Measurements from ENCODE around the gene KRT73.

The KRT73 gene

DNA sequence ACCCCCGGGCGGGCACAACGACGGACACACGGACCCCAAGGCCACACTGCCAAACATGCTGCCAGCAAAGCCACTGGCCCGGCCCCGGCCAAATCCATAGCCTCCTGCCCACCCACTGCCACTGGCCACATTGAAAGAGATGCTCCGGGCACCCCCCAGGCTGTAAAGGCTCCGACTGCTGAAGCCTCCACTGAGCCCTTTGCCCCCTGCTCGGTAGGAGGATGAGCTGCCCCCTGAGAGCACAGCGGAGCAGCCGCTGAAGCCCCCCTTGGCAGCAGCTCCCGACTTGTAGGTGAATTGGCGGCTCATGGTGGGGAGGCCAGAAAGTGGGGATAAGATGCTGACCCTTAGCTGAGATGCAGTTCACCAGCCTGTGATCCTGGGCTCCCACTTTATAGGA is at the start of gene KRT73:
TSS of gene KRT73 (minus strand) at position 344 of the 400 bp plus-strand sequence. CDS start at position 309, 35 bp downstream.
- DNase-seq, result no peak

DNA sequence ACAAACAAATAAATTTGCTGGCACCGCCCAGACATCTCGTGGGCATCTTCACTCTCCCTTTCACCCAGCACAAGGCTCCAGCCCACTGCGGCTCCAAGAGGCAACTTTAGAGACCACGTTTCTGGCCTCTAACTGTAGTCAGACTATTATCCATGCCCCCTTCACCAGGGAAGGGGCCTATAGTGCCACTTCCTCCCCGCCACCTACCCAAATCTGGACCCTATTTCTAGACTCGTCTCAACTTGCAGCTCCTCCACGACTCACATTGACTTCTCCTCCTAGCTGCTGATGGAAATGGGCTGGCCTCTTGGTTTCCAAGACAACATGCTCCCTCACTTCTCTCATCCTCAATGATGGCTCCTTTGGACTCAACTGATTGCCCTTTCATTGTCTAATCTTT is 49.6 kb upstream of the KRT73 start:
- no peak for DNase-seq

DNA sequence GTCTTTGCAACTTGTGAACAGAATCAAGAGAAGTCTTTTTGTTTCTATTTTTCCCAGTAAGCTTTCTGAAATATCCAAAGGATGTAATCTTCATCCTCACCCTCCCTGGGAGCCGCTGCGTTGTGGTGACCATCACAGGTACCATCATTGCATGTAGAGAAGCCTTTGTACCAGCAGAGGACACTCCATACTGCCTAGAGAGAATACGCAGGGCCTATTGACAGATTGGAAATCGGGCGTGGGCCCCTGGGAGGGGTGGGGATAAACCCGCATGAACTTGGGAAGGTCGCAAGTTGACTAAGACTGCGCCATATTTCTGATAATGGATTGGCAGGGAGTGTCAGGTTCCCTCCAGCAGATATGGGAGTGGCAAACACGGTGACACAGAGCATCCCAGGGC is 49.1 kb upstream of the KRT73 start:
- DNase-seq, result no peak

- DNase-seq, result no peak
Measured at GRCh38 chr12:52666471-52666870, 48.1 kb upstream of the KRT73 start.

GRCh38 chr12:52663420-52663819 is 45.1 kb upstream of the KRT73 start:
- DNase-seq, result no peak

DNA sequence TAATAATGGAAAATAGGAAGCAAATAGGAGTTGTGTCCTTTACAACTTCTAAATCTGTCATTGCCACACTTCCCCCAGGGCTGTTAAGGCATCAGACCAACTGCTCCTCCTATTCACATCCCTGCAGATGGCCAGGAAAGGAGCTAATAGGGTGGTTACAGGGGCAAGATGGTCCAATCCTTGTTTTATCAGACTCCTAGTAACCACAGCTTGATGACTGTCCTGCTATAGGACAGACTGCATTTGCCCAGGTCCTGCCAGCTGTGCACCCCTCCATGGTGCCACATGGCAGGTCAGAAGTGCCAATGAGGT is 44.5 kb upstream of the KRT73 start:
- DNase-seq, result no peak

GRCh38 chr12:52662093-52662917 is 43.9 kb upstream of the KRT73 start:
- no peak for DNase-seq

DNA sequence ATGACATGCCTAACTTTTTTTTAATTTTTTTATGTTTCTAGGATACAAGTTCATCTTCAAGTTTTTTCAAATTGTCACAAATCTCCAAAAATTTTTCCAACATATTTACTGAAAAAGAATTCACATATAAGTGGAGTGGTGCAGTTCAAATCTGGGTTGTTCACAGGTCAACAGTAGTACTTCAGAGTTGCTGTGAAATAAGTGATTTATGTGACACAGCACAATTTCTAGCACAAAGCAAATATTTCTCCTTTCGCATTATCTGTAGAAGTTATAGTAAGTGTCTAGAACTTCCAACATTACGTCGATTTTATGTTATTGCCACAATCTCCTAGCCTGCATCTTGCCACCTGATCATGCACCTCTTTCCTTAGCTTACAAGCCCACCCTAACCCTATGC is 43.3 kb upstream of the KRT73 start:
- DNase-seq, result no peak

- no peak for DNase-seq
Measured at GRCh38 chr12:52660934-52661499, 42.7 kb upstream of the KRT73 start.

DNA sequence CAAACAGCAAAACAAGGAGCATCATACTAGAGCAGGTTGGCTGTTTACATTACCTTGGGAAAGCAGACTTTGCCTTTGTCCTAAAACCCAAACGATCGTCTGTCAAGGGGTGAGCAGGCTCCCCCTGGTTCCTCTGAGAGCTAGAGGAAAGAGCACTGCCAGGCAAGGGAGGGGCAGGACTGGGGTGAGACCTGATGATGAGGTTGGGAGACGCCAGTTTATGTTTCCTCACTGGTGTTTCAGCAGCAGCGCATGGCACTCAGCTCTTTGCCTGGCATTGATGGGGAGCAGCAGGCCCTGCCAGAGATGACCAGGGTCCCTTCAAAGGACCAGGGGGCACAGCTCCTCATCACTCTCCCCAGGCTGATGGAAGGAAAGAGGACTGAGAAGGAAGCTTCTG is 41.6 kb upstream of the KRT73 start:
- no peak for DNase-seq

- DNase-seq, result no peak
Measured at GRCh38 chr12:52659395-52659794, 41.0 kb upstream of the KRT73 start.

- no peak for DNase-seq
Measured at GRCh38 chr12:52658196-52658595, 39.8 kb upstream of the KRT73 start.

- DNase-seq, result no peak
Measured at GRCh38 chr12:52657250-52657902, 39.0 kb upstream of the KRT73 start.

DNA sequence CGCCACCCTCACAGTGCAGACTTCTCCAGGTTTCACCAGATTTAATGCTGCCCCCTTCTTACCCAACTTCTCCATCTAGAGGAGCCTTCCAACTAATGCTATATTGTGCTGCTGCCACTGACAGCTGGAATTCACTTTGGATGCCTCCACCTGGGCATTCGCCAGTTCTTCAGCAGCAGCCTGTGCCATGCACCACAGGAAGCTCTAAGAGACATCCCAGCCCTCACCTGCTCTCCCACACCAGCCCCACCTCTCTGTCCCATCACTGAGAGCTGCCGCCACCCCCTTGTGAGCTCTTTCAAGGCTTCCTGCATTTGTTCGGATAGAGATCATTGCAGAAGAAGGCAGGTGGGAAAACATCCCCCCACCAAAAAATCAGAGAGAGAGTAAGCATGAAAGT is 38.3 kb upstream of the KRT73 start:
- DNase-seq, result no peak

GRCh38 chr12:52655720-52656124 is 37.4 kb upstream of the KRT73 start:
- DNase-seq, result no peak

DNA sequence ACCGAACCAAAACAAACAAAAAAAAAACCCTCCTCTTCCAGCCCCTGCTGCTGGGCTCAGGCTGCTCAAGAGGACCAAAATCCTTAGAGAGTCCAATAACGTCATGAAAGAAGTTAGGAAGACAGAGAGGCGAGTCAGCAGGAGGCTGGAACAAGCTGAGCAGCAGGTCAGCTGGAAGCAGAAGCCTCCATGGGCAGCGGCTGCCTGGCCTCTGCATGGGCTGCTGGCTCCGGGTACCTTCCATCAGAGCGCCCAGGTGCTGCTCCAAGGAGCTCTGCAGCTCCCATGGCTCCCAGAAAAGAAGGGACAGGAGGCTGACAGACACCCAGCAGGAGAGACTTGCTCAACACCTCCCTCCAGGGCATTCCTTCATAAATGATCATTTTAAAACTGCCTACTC is 36.9 kb upstream of the KRT73 start:
- DNase-seq, result no peak

DNA sequence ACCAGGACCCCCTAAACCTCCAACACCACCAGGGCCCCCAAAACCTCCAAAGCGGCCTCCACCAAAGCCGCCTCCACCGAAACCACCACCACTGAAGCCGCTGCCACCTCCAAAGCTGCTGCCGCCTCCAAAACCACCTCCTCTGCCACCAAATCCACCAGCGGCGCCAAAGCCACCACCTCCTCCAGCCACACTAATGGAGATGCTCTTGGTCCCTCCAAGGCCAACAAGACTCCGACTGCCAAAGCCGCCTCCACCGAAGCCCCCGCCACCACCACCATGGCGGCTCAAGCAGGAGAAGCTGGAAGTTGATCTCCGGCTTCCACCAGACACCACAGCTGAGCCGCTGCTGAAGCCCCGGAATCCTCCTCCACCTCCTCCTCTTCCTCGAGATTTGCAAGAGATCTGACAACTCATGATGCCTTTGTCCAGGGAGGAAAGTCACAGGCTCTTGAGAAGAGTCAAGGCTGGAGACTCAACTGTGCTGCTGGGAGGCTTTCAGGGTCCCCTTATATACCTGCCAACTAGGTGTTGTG is 33.4 kb upstream of the KRT73 start, which contains the start of gene KRT2:
TSS of gene KRT2 (minus strand) at position 486 of the 536 bp plus-strand sequence. CDS start at position 417, 69 bp downstream.
- no peak for DNase-seq

GRCh38 chr12:52650520-52651081 is 32.2 kb upstream of the KRT73 start:
- DNase-seq, result no peak

DNA sequence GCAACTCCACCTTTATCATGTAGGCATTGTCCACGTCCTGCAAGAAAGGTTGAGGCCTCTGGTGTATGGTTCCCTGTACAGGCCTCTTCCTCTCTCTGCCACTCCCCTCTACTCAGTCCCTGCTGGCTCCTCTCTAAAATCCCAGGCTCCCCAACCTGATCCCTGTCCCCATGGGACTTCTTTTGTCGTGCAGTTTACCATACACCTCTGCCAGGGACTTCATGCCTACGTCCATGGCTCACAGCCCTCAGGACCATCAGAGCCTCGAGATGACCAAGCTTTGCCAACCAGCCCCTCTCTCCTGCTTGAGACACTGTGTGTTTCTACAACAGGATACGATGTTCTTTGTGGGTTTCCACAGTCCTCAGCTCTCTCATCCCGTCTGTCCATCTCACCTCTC is 30.7 kb upstream of the KRT73 start:
- DNase-seq, result no peak

GRCh38 chr12:52648012-52648550 is 29.7 kb upstream of the KRT73 start:
- no peak for DNase-seq

GRCh38 chr12:52647601-52648000 is 29.2 kb upstream of the KRT73 start:
- no peak for DNase-seq

DNA sequence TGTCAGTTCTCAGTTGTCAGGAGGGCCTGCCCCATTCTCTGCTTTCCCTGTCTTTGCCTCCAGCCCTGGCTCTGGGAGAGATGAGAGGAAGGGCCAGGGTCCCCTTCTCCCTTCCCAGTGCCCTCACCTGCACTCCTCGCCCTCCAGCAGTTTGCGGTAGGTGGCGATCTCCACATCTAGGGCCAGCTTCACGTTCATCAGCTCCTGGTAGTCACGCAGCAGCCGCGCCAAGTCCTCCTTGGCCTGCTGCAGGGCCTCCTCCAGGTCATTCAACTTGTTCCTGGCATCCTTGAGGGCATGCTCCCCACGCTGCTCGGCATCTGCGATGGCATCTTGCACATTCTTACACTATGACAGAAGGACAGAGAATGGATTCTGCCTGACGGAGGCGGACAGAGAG is 28.3 kb upstream of the KRT73 start:
- DNase-seq, result no peak

GRCh38 chr12:52645982-52646381 is 27.6 kb upstream of the KRT73 start:
- DNase-seq, result no peak
